Activated T-cell treated with anti-CD3 and anti-CD28 coated beads, Interleukin-2, amount 50 U/mL, for 72 hours (primary cell): Measurements from ENCODE around the gene PTGS2. TPM values are rescaled to one million over a fixed set of nuclear protein-coding genes. Genes with fewer than 3 reads are reported as not detected.
"Not testable (repeated sequence)": the region's sequence is repeated elsewhere in the genome, so short reads cannot be mapped to it uniquely, and the experiment has no call there.

Experiments used
- ATAC-seq, 2 donors: fragments of 150-1000 bp; cut with Tn5 transposase; replicated peaks in 1 of 2; 2 replicates each; pipeline ENCODE4 v1.10.0; 2021; ENCODE audit warnings: moderate library complexity in 2 of 2, mild to moderate bottlenecking in 1 of 2
- DNase-seq, 2 donors: peaks; one replicate each; pipeline ENCODE4 v3.0.0; 2021 to 2022; ENCODE audit warnings: mixed read lengths in 1 of 2
- H3K27ac Mint-ChIP-seq: one replicate; pipeline ENCODE4 v1.8.0; 2022; ENCODE audit warnings: mild to moderate bottlenecking, moderate library complexity, mixed read lengths
- H3K27me3 Mint-ChIP-seq: one replicate; pipeline ENCODE4 v1.8.0; 2022; ENCODE audit warnings: low read depth, mixed read lengths
- H3K36me3 Mint-ChIP-seq, 2 donors: one replicate each; pipeline ENCODE4 v1.8.0; 2022; ENCODE audit warnings: mixed read lengths in 2 of 2, mild to moderate bottlenecking in 1 of 2; ENCODE audit not compliant: insufficient read depth in 2 of 2
- H3K4me1 Mint-ChIP-seq: one replicate; pipeline ENCODE4 v1.8.0; 2022; ENCODE audit warnings: low read depth, mixed read lengths
- H3K4me3 Mint-ChIP-seq, 2 donors: one replicate each; pipeline ENCODE4 v1.8.0; 2022; ENCODE audit warnings: mild to moderate bottlenecking in 2 of 2, mixed read lengths in 2 of 2, moderate library complexity in 2 of 2
- H3K9me3 Mint-ChIP-seq, 2 donors: one replicate each; pipeline ENCODE4 v1.8.0; 2022; ENCODE audit warnings: mixed read lengths in 2 of 2
- total RNA-seq, 2 donors: library from RNA; stranded (reverse); gene quantifications; one replicate each; pipeline ENCODE4 v1.2.3, GENCODE V29; 2022

Gene PTGS2
- total RNA-seq, 2 donors from 2014 or later: 10.9 to 32.4 TPM

GRCh38 chr1:186658999-186659398 lies 21.2 kb downstream of the PTGS2 start:
- Mint-ChIP-seq H3K27me3 (peaks cover 5% of the 10 kb centered on the region), H3K9me3 (peaks cover 2 to 4% of the 10 kb centered on the region in 2 donors), H3K27ac (no peak overlapping the region)

GRCh38 chr1:186657481-186657880 lies 22.7 kb downstream of the PTGS2 start:
- Mint-ChIP-seq H3K4me3 (no peak overlapping the region), H3K4me1 (no peaks in the 10 kb centered on the region), H3K27me3 (no peaks in the 10 kb centered on the region), H3K9me3 (peaks cover 0 to 2% of the 10 kb centered on the region in 2 donors), H3K27ac (no peak overlapping the region), H3K36me3 (no peaks in the 10 kb centered on the region)
- DNase-seq (no peak), ATAC-seq (no peak)

More at GRCh38 chr1:186658999-186659398, 21.2 kb downstream of the PTGS2 start:
- no peak for ATAC-seq
- peaks cover 0 to 3% of the 10 kb centered on the region in 2 donors for H3K36me3 Mint-ChIP-seq
- no peaks in the 10 kb centered on the region for H3K4me1 Mint-ChIP-seq
- no peak overlapping the region for H3K4me3 Mint-ChIP-seq
- no peak for DNase-seq

GRCh38 chr1:186655876-186656275 lies 24.3 kb downstream of the PTGS2 start:
- H3K36me3 Mint-ChIP-seq: no peaks in the 10 kb centered on the region
- H3K9me3 Mint-ChIP-seq: peaks cover 0 to 2% of the 10 kb centered on the region in 2 donors
- H3K27me3 Mint-ChIP-seq: no peaks in the 10 kb centered on the region
- H3K27ac Mint-ChIP-seq: no peak overlapping the region
- DNase-seq (no peak), ATAC-seq (peak; percentile 22 to 39)
- no peaks in the 10 kb centered on the region for H3K4me1 Mint-ChIP-seq
- H3K4me3 Mint-ChIP-seq: no peak overlapping the region

GRCh38 chr1:186654741-186655140 lies 25.5 kb downstream of the PTGS2 start:
- no peak overlapping the region for H3K4me3 Mint-ChIP-seq
- ATAC-seq: no peak
- no peak for DNase-seq
- no peak overlapping the region for H3K27ac Mint-ChIP-seq
- no peaks in the 10 kb centered on the region for H3K27me3 Mint-ChIP-seq
- no peaks in the 10 kb centered on the region for H3K36me3 Mint-ChIP-seq
- H3K4me1 Mint-ChIP-seq: no peaks in the 10 kb centered on the region
- H3K9me3 Mint-ChIP-seq: peaks cover 0 to 2% of the 10 kb centered on the region in 2 donors

- no peaks in the 10 kb centered on the region for H3K27me3 Mint-ChIP-seq
- H3K36me3 Mint-ChIP-seq: no peaks in the 10 kb centered on the region
- no peaks in the 10 kb centered on the region for H3K4me1 Mint-ChIP-seq
- ATAC-seq (no peak), DNase-seq (no peak)
- no peak overlapping the region for H3K4me3 Mint-ChIP-seq
- peaks cover 0 to 1% of the 10 kb centered on the region in 2 donors for H3K9me3 Mint-ChIP-seq
- no peak overlapping the region for H3K27ac Mint-ChIP-seq
These were observed 26.9 kb downstream of the PTGS2 start for GRCh38 chr1:186653312-186653711.

GRCh38 chr1:186648613-186649012 lies 31.6 kb downstream of the PTGS2 start:
- Mint-ChIP-seq H3K4me3 (no peak overlapping the region), H3K27me3 (peaks cover 6% of the 10 kb centered on the region), H3K9me3 (no peaks in the 10 kb centered on the region), H3K4me1 (no peaks in the 10 kb centered on the region), H3K27ac (no peak overlapping the region), H3K36me3 (no peaks in the 10 kb centered on the region)
- DNase-seq: no peak
- ATAC-seq: no peak

- H3K27me3 Mint-ChIP-seq, H3K4me1 Mint-ChIP-seq, H3K9me3 Mint-ChIP-seq, ATAC-seq, H3K27ac Mint-ChIP-seq, H3K4me3 Mint-ChIP-seq, DNase-seq, H3K36me3 Mint-ChIP-seq: not testable (repeated sequence)
These were observed 32.2 kb downstream of the PTGS2 start for GRCh38 chr1:186647985-186648384.

GRCh38 chr1:186643614-186644013 lies 36.6 kb downstream of the PTGS2 start:
- ATAC-seq (no peak), DNase-seq (no peak)
- no peaks in the 10 kb centered on the region for H3K4me1 Mint-ChIP-seq
- peaks cover 0 to 1% of the 10 kb centered on the region in 2 donors for H3K9me3 Mint-ChIP-seq
- H3K27ac Mint-ChIP-seq: no peak overlapping the region
- H3K27me3 Mint-ChIP-seq: peaks cover 6% of the 10 kb centered on the region
- no peaks in the 10 kb centered on the region for H3K36me3 Mint-ChIP-seq
- H3K4me3 Mint-ChIP-seq: no peak overlapping the region

GRCh38 chr1:186637567-186637966 lies 42.7 kb downstream of the PTGS2 start:
- not testable (repeated sequence) for H3K4me3 Mint-ChIP-seq, DNase-seq, H3K36me3 Mint-ChIP-seq, H3K4me1 Mint-ChIP-seq, ATAC-seq, H3K9me3 Mint-ChIP-seq, H3K27me3 Mint-ChIP-seq, H3K27ac Mint-ChIP-seq

GRCh38 chr1:186636786-186637185 lies 43.4 kb downstream of the PTGS2 start:
- H3K4me1 Mint-ChIP-seq: no peaks in the 10 kb centered on the region

GRCh38 chr1:186634511-186634910 lies 45.7 kb downstream of the PTGS2 start:
- Mint-ChIP-seq H3K4me3 (no peak overlapping the region), H3K4me1 (no peaks in the 10 kb centered on the region), H3K9me3 (peaks cover 0 to 4% of the 10 kb centered on the region in 2 donors), H3K27ac (no peak overlapping the region), H3K27me3 (peaks cover 8% of the 10 kb centered on the region), H3K36me3 (no peaks in the 10 kb centered on the region)
- DNase-seq (no peak), ATAC-seq (no peak)

More at GRCh38 chr1:186636786-186637185, 43.4 kb downstream of the PTGS2 start:
- Mint-ChIP-seq H3K4me3 (no peak overlapping the region), H3K9me3 (peaks cover 0 to 4% of the 10 kb centered on the region in 2 donors), H3K36me3 (no peaks in the 10 kb centered on the region), H3K27me3 (peaks cover 8% of the 10 kb centered on the region), H3K27ac (no peak overlapping the region)
- no peak for ATAC-seq
- no peak for DNase-seq

GRCh38 chr1:186633116-186633515 lies 47.1 kb downstream of the PTGS2 start:
- no peak overlapping the region for H3K4me3 Mint-ChIP-seq
- H3K27me3 Mint-ChIP-seq: peaks cover 8% of the 10 kb centered on the region
- H3K9me3 Mint-ChIP-seq: peaks cover 0 to 4% of the 10 kb centered on the region in 2 donors
- no peaks in the 10 kb centered on the region for H3K36me3 Mint-ChIP-seq
- DNase-seq (no peak), ATAC-seq (no peak)
- H3K27ac Mint-ChIP-seq: no peak overlapping the region
- H3K4me1 Mint-ChIP-seq: no peaks in the 10 kb centered on the region

- DNase-seq (no peak), ATAC-seq (no peak)
- H3K9me3 Mint-ChIP-seq: no peaks in the 10 kb centered on the region
- peaks cover 5% of the 10 kb centered on the region for H3K27me3 Mint-ChIP-seq
- no peaks in the 10 kb centered on the region for H3K4me1 Mint-ChIP-seq
- no peaks in the 10 kb centered on the region for H3K36me3 Mint-ChIP-seq
- H3K4me3 Mint-ChIP-seq: no peak overlapping the region
- no peak overlapping the region for H3K27ac Mint-ChIP-seq
These were observed 50.9 kb downstream of the PTGS2 start for GRCh38 chr1:186629341-186629740.

- DNase-seq: no peak
- ATAC-seq: peak; percentile 75 to 81
- H3K27ac Mint-ChIP-seq: no peak overlapping the region
- no peaks in the 10 kb centered on the region for H3K9me3 Mint-ChIP-seq
- no peaks in the 10 kb centered on the region for H3K36me3 Mint-ChIP-seq
- H3K4me3 Mint-ChIP-seq: no peak overlapping the region
- H3K27me3 Mint-ChIP-seq: peaks cover 5% of the 10 kb centered on the region
- H3K4me1 Mint-ChIP-seq: no peaks in the 10 kb centered on the region
These were observed 51.3 kb downstream of the PTGS2 start for GRCh38 chr1:186628910-186629309.
